Adrenal gland (tissue), 12 donors: ENCODE results near the gene HARS2. TPM values are rescaled to one million over a fixed set of nuclear protein-coding genes. Genes with fewer than 3 reads are reported as not detected.
A peak's percentile ranks its signal among the peaks of the same experiment; 100 is the strongest.
"Not testable (repeated sequence)": the region's sequence is repeated elsewhere in the genome, so short reads cannot be mapped to it uniquely, and the experiment has no call there.

Source experiments
- DNase-seq, 7 donors: peaks; one replicate each; pipeline ENCODE4 v3.0.0-alpha.2; 2019 to 2020
- H3K27ac ChIP-seq, 5 donors: fragments of 200-600 bp; sonication (generic) in 4 of 5; 1 replicate in 3 of 5; 2 replicates in 2 of 5; pipeline versions ENCODE4 v1.5.1 to v1.8.0; 2016 to 2020; ENCODE audit warnings: mild to moderate bottlenecking in 1 of 5
- H3K27me3 ChIP-seq: fragments of 200-600 bp; 2 replicates; pipeline ENCODE4 v1.8.0; 2021
- H3K36me3 ChIP-seq, 2 donors: fragments of 200-600 bp; replicated peaks in 1 of 2; 1 replicate in 1 of 2; 2 replicates in 1 of 2; pipeline versions ENCODE4 v1.5.1 to v1.8.0; 2018 to 2022
- H3K4me1 ChIP-seq, 2 donors: fragments of 200-600 bp; replicated peaks in 1 of 2; 1 replicate in 1 of 2; 2 replicates in 1 of 2; pipeline versions ENCODE4 v1.5.1 to v1.8.0; 2018 to 2021
- H3K4me3 ChIP-seq, 4 donors: fragments of 200-600 bp; sonication (generic) in 3 of 4; one replicate each; pipeline ENCODE4 v1.5.1; 2016 to 2018
- H3K9me3 ChIP-seq, 3 donors: fragments of 200-600 bp; sonication (generic) in 1 of 3; replicated peaks in 1 of 3; 1 replicate in 2 of 3; 2 replicates in 1 of 3; pipeline versions ENCODE4 v1.5.1 to v1.8.0; 2016 to 2021
- POLR2A ChIP-seq, 2 donors: fragments of 450-650 bp; IDR thresholded peaks; one replicate each; pipeline ENCODE4 v1.6.1; 2017; ENCODE audit warnings: antibody characterized with exemption in 2 of 2, mild to moderate bottlenecking in 2 of 2, moderate library complexity in 1 of 2
- WGBS, 4 donors: extraction: QIAGEN DNeasy Blood & Tissue Kit in 2 of 4; methylation state at CpG; one replicate each; pipeline versions ENCODE4 v1.1.5 to v1.1.7; 2013 to 2017; 5-methylcytosine and 5-hydroxymethylcytosine counted together
- intact Hi-C, 2 donors: fragments of 100-400 bp; cut with DNase I; formaldehyde crosslinking; loops; one replicate each; pipeline versions ENCODE4 v1.14.1 to v1.15.0; 2022 to 2023
- polyA plus RNA-seq, 3 donors: library from polyadenylated mRNA; stranded (reverse); fragments of 200-250 nt in 2 of 3; fragments of 350-450 nt in 1 of 3; fragmentation: Illumina TruSeq in 1 of 3; extraction: RNeasy Lipid Tissue Mini Kit (QIAGEN cat#74804) in 1 of 3; gene quantifications; one replicate each; pipeline ENCODE4 v1.2.3, GENCODE V29; 2013 to 2014
- total RNA-seq, 9 donors: library from RNA; depleted of rRNA in 4 of 9; stranded (reverse); fragments of >200 nt in 4 of 9; fragments of 120-200 nt in 1 of 9; fragmentation: NEBNext Ultra II Directional in 1 of 9; extraction: Animal tissue kit (Norgen Biotek cat#: 25700) in 1 of 9; gene quantifications; one replicate each; pipeline versions ENCODE4 v1.1.0 to v1.2.4, GENCODE V29; 2013 to 2023
- TF ChIP-seq, protein P1 (sequence below), 6 experiments: fragments of 450-650 bp in 4 of 6; fragments of 200-600 bp in 2 of 6; sonication (generic) in 1 of 6; IDR thresholded peaks; 1 replicate in 5 of 6; 2 replicates in 1 of 6; pipeline versions ENCODE4 v1.5.1 to v1.8.0; 2016 to 2021; ENCODE audit warnings: antibody characterized with exemption in 6 of 6, mild to moderate bottlenecking in 2 of 6, moderate library complexity in 1 of 6
- donor health status: healthy with polysubstance abuse.
- donor health status: Bipolar disorder and iron deficiency.
- donor health status: DM: yes; HTN: yes; CAD: no.
- donor health status: DM: no; HTN: no; CAD: no.
- donor health status: DM: no; HTN: no; CAD: no.
- donor health status: DM: yes; HTN: yes; CAD: no.

Gene HARS2
- total and polyA plus RNA-seq, 12 donors: 21.3 to 51.2 (median 31.6) TPM

DNA sequence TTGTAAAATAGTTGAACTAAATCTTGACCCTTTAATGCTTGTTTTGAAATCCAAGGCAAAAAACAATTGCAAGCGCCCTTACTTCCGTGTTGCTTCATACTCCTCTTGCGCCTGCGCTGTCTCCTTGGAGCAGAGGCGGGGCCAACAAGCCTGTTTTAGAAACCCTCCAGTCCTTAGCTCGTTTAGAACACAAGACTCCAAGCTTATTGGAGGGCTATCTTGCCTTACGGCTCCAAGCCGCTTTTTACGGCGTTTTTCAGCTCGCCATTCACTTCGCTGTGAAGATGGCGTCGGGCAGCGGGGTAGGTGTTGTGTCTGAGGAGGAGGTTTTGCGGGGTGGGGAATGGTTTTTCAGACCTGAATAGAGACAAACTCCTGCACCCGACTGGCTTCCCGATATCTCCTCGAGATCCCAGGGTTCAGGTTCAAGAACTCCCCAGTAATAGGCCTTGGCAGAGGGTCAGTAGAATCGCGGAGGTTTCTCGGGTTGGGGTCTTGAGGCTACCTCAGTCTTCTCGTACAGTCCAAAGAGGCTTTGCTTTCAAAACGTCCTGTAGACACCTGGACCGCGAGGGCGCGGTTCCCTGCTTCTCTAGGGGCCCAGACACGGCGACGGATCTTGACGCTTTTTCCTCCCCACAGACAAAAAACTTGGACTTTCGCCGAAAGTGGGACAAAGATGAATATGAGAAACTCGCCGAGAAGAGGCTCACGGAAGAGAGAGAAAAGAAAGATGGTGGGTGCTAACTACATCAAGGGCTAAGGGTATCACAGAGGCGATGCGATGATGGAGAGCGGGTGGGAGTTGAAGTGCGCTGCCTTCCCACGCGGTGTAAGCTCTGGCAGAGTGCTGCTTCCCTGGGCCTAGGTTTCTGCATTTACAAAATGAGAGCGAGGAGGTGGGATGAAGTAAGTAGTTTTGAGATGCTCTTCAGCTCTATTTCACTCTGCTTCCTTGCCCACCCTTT is 9.2 kb downstream of the HARS2 start, which contains the start of gene ZMAT2:
ZMAT2 (plus strand) TSS at position 271 of the 968 bp plus-strand sequence; CDS start at position 285, 14 bp downstream.
- H3K4me3 ChIP-seq: peak within 1 kb of the TSS in 3 of 4 donors; percentile 12 to 85 (median 66)
- no peaks in the 10 kb centered on the region for H3K9me3 ChIP-seq
- peak; percentile 25 to 79 for TF ChIP-seq POLR2A (IDR thresholded peaks at IDR 0.05)
- TF ChIP-seq, protein P1, sequence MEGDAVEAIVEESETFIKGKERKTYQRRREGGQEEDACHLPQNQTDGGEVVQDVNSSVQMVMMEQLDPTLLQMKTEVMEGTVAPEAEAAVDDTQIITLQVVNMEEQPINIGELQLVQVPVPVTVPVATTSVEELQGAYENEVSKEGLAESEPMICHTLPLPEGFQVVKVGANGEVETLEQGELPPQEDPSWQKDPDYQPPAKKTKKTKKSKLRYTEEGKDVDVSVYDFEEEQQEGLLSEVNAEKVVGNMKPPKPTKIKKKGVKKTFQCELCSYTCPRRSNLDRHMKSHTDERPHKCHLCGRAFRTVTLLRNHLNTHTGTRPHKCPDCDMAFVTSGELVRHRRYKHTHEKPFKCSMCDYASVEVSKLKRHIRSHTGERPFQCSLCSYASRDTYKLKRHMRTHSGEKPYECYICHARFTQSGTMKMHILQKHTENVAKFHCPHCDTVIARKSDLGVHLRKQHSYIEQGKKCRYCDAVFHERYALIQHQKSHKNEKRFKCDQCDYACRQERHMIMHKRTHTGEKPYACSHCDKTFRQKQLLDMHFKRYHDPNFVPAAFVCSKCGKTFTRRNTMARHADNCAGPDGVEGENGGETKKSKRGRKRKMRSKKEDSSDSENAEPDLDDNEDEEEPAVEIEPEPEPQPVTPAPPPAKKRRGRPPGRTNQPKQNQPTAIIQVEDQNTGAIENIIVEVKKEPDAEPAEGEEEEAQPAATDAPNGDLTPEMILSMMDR (IDR thresholded peaks at IDR 0.05): no peak
- intact Hi-C loops: no loop called here
- H3K27ac ChIP-seq: peak within 1 kb of the TSS in 4 of 5 donors; percentile 44 to 79 (median 54)
- WGBS, 4 donors: 1 to 2% (median 1%) methylated on average over 37 to 44 of the region's 44 CpGs
- H3K27me3 ChIP-seq: no peaks in the 10 kb centered on the region
- peak; percentile 94 to 98 (median 96) for DNase-seq
- H3K4me1 ChIP-seq: peaks cover 9 to 15% of the 10 kb centered on the region in 2 donors
- peaks cover 0 to 80% of the 10 kb centered on the region in 2 donors for H3K36me3 ChIP-seq

DNA sequence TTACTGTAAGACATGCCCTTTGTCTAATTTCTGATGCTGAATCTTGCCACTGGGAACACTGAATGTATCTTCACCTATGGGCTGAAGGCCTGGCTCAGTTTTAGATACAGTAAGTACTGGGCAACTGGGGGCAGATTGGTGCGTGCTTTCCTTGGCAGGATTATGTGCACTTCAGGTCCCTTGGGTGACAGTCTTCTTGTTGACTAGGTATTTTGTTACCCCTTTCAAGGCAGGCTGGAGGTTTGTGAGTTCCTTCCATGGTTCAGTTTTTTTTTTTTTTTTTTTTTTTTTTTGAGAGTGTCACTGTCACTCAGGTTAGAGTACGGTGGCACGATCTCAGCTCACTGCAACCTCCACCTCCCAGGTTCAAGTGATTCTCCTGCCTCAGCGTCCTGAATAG is 16.6 kb downstream of the HARS2 start:
- TF ChIP-seq, protein P1 (IDR thresholded peaks at IDR 0.05): no peak
- no peak for TF ChIP-seq POLR2A (IDR thresholded peaks at IDR 0.05)
- intact Hi-C loops: no loop called here
- 86 to 93% (median 88%) methylated on average over 4 of the region's 4 CpGs for WGBS, 4 donors

DNA sequence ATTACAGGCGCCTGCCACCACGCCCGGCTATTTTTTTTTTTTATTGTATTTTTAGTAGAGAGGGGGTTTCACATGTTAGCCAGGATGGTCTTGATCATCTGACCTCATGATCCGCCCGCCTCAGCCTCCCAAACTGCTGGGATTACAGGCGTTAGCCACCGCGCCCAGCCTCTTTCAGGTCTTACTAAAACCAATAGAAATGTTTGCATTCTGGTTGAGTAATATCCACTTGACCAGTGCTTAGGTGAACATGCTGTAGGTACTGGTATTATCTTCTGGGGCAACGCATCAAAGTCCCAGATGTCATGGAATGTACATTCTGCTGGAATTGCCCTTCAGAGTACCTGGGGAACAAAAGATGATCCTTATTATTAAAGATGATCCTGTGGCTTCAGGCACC is 17.5 kb downstream of the HARS2 start:
- peaks cover 0 to 30% of the 10 kb centered on the region in 2 donors for H3K36me3 ChIP-seq
- H3K9me3 ChIP-seq, H3K4me1 ChIP-seq, H3K27ac ChIP-seq, H3K27me3 ChIP-seq, intact Hi-C loops, DNase-seq, H3K4me3 ChIP-seq: not testable (repeated sequence)
- WGBS, 4 donors: 91 to 96% (median 94%) methylated on average over 9 of the region's 9 CpGs

More for the DNA sequence above, 16.6 kb downstream of the HARS2 start:
- Histone ChIP-seq H3K9me3 (no peaks in the 10 kb centered on the region), H3K27me3 (no peaks in the 10 kb centered on the region), H3K36me3 (peaks cover 0 to 40% of the 10 kb centered on the region in 2 donors), H3K27ac (no peak overlapping the region), H3K4me3 (no peak overlapping the region), H3K4me1 (no peaks in the 10 kb centered on the region)
- DNase-seq: no peak

DNA sequence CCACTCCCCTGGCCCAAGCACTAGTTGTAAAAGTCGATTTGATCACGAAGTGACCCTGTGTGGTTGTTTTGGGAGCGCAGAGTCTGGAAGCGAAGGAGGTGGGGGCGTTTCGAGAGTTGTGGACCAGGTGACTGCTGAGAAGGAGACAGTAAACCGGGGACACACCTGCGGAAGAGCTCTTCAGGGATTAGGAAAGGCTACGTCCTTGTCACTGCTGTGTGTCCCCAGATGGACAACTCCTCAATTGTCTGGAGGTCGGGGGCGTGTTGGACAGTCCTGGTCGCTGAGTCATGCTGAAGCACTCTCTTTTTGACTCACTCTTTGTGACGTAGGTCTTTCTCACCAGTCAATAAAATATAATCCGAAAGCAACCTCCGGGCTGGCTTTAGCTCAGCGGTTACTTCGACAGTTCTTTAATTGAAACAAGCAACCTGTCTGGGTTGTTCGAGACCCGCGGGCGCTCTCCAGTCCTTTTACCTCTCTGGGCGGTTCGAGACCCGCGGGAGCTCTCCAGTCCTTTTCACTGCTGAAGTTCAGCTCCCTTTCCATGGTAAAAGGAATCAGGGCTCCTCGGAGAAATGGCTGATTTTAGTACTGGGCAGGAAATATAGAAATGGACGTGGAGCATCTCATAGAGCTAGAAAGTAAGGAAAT is 19.8 kb downstream of the HARS2 start:
- WGBS, 4 donors: 0 to 1% (median 1%) methylated on average over 27 of the region's 27 CpGs
- Histone ChIP-seq H3K4me1 (no peaks in the 10 kb centered on the region), H3K4me3 (peak overlapping the region in 3 of 4 donors; percentile 42 to 50 (median 46)), H3K27ac (peak overlapping the region; percentile 77 to 92 (median 87)), H3K9me3 (no peaks in the 10 kb centered on the region), H3K36me3 (peaks cover 0 to 7% of the 10 kb centered on the region in 2 donors), H3K27me3 (no peaks in the 10 kb centered on the region)
- intact Hi-C loops: loop anchor here in 1 of 2 donors (10.0 kb wide), 1 partner anchor 346 kb away; the partner anchor contains the start of gene SLC4A9
- TF ChIP-seq POLR2A (IDR thresholded peaks at IDR 0.05): peak in 1 of 2 donors; percentile 81
- TF ChIP-seq, protein P1 (IDR thresholded peaks at IDR 0.05): no peak
- DNase-seq: peak; percentile 92 to 98 (median 95)
